ENCODE results near the gene IFNLR1.

IFNLR1 gene

GRCh38 chr1:24175033-24175755 lies 11.9 kb downstream of the IFNLR1 start:
- DNase-seq (ENCODE audit: low spot score), result no peak

GRCh38 chr1:24173638-24174575 lies 13.2 kb downstream of the IFNLR1 start:
- no peak for DNase-seq (ENCODE audit: low spot score)

GRCh38 chr1:24172598-24172997 lies 14.5 kb downstream of the IFNLR1 start:
- no peak for DNase-seq (ENCODE audit: low spot score)

- no peak for DNase-seq (ENCODE audit: low spot score)
Observed at GRCh38 chr1:24169286-24169685, 17.8 kb downstream of the IFNLR1 start.

- no peak for DNase-seq (ENCODE audit: low spot score)
Observed at GRCh38 chr1:24168245-24168644, 18.8 kb downstream of the IFNLR1 start.

GRCh38 chr1:24167008-24167407 lies 20.1 kb downstream of the IFNLR1 start:
- no peak for DNase-seq (ENCODE audit: low spot score)

GRCh38 chr1:24165500-24165899 lies 21.6 kb downstream of the IFNLR1 start:
- DNase-seq (ENCODE audit: low spot score), result no peak

- no peak for DNase-seq (ENCODE audit: low spot score)
Observed at GRCh38 chr1:24164004-24164403, 23.1 kb downstream of the IFNLR1 start.

- DNase-seq (ENCODE audit: low spot score), result no peak
Observed at GRCh38 chr1:24162201-24162600, 24.9 kb downstream of the IFNLR1 start.

- no peak for DNase-seq (ENCODE audit: low spot score)
Observed at GRCh38 chr1:24161270-24161669, 25.8 kb downstream of the IFNLR1 start.

GRCh38 chr1:24159366-24159765 lies 27.7 kb downstream of the IFNLR1 start:
- DNase-seq (ENCODE audit: low spot score), result no peak

- DNase-seq (ENCODE audit: low spot score), result no peak
Observed at GRCh38 chr1:24157918-24158481, 29.1 kb downstream of the IFNLR1 start.

- no peak for DNase-seq (ENCODE audit: low spot score)
Observed at GRCh38 chr1:24156542-24157260, 30.4 kb downstream of the IFNLR1 start.

GRCh38 chr1:24155011-24155782 lies 31.9 kb downstream of the IFNLR1 start:
- DNase-seq (ENCODE audit: low spot score), result no peak

- no peak for DNase-seq (ENCODE audit: low spot score)
Observed at GRCh38 chr1:24154215-24154614, 32.9 kb downstream of the IFNLR1 start.

GRCh38 chr1:24152631-24153494 lies 34.2 kb downstream of the IFNLR1 start:
- DNase-seq (ENCODE audit: low spot score), result no peak

- no peak for DNase-seq (ENCODE audit: low spot score)
Observed at GRCh38 chr1:24151175-24151533, 35.9 kb downstream of the IFNLR1 start.

- peak; percentile 58 for DNase-seq (ENCODE audit: low spot score)
Observed at GRCh38 chr1:24150234-24151174, 36.6 kb downstream of the IFNLR1 start.

GRCh38 chr1:24149866-24150233 lies 37.2 kb downstream of the IFNLR1 start:
- peak; percentile 19 for DNase-seq (ENCODE audit: low spot score)
